HG02870 (cell line): ENCODE measurements around the gene DIAPH3.

Source experiments
- ATAC-seq: cut with Tn5 transposase; IDR thresholded peaks from one replicate; pipeline ENCODE4 v1.9.1; 2021; ENCODE audit warnings: mild to moderate bottlenecking, moderate library complexity; ENCODE audit not compliant: unreplicated experiment

Gene DIAPH3

GRCh38 chr13:60028021-60028420 is 135.7 kb downstream of the DIAPH3 start:
- no peak for ATAC-seq

GRCh38 chr13:60026286-60026685 is 137.4 kb downstream of the DIAPH3 start:
- no peak for ATAC-seq

- no peak for ATAC-seq
Measured at GRCh38 chr13:60020288-60020687, 143.4 kb downstream of the DIAPH3 start.

- peak; percentile 83 for ATAC-seq
Measured at GRCh38 chr13:60019119-60019993, 144.4 kb downstream of the DIAPH3 start.

GRCh38 chr13:60018536-60018935 is 145.2 kb downstream of the DIAPH3 start:
- ATAC-seq, result no peak

- ATAC-seq, result no peak
Measured at GRCh38 chr13:60016229-60016628, 147.5 kb downstream of the DIAPH3 start.

GRCh38 chr13:60013166-60013565 is 150.6 kb downstream of the DIAPH3 start:
- ATAC-seq, result no peak

GRCh38 chr13:60012488-60012887 is 151.2 kb downstream of the DIAPH3 start:
- no peak for ATAC-seq

GRCh38 chr13:60009300-60010253 is 154.2 kb downstream of the DIAPH3 start:
- no peak for ATAC-seq

GRCh38 chr13:60001889-60002288 is 161.8 kb downstream of the DIAPH3 start:
- ATAC-seq, result no peak

GRCh38 chr13:60000976-60001375 is 162.8 kb downstream of the DIAPH3 start:
- ATAC-seq, result no peak

- no peak for ATAC-seq
Measured at GRCh38 chr13:60000081-60000480, 163.6 kb downstream of the DIAPH3 start.

- no peak for ATAC-seq
Measured at GRCh38 chr13:59997976-59998375, 165.8 kb downstream of the DIAPH3 start.

GRCh38 chr13:59996461-59996980 is 167.2 kb downstream of the DIAPH3 start:
- no peak for ATAC-seq

- ATAC-seq, result no peak
Measured at GRCh38 chr13:59991395-59991794, 172.3 kb downstream of the DIAPH3 start.

GRCh38 chr13:59982631-59983382 is 180.9 kb downstream of the DIAPH3 start:
- no peak for ATAC-seq

GRCh38 chr13:59979589-59979988 is 184.1 kb downstream of the DIAPH3 start:
- no peak for ATAC-seq

- ATAC-seq, result no peak
Measured at GRCh38 chr13:59978862-59979261, 184.9 kb downstream of the DIAPH3 start.

- ATAC-seq, result no peak
Measured at GRCh38 chr13:59976856-59977255, 186.9 kb downstream of the DIAPH3 start.

GRCh38 chr13:59975807-59976435 is 187.8 kb downstream of the DIAPH3 start:
- ATAC-seq, result no peak
